ENCODE measurements around the gene ARMC6.

- TF ChIP-seq CTCF (IDR thresholded peaks at IDR 0.05; ENCODE audit: poor library complexity, severe bottlenecking) (no peak), REST (IDR thresholded peaks at IDR 0.05; ENCODE audit: borderline replicate concordance) (no peak), EP300 (conservative IDR thresholded peaks at IDR 0.05; ENCODE audit: poor library complexity, severe bottlenecking) (no peak)
These were observed 36.5 kb upstream of the ARMC6 start for GRCh38 chr19:18996796-18997394.
